Caki2 (cell line): ENCODE measurements around the gene ARF1. TPM values are rescaled to one million over a fixed set of nuclear protein-coding genes. Genes with fewer than 3 reads are reported as not detected.

Experiments
- DNase-seq: peaks from one replicate; pipeline ENCODE4 v3.0.0-alpha.2; 2015; ENCODE audit warnings: low read depth
- in situ Hi-C: cut with HindIII; loops from 2 replicates; pipeline ENCODE4 v1.10.0; 2016; ENCODE audit warnings: low sequenced_read_pairs, low pct_unique_long_range_greater_than_20kb, mixed read lengths
- total RNA-seq: library from RNA; depleted of rRNA; stranded (reverse); fragments of >200 nt; shearing (Covaris generic); gene quantifications from 2 replicates; pipeline ENCODE4 v1.2.3, GENCODE V29; 2014; ENCODE audit warnings: low replicate concordance; rRNA removed

Gene ARF1
- total RNA-seq = 339 and 399 TPM in 2 replicates

DNA sequence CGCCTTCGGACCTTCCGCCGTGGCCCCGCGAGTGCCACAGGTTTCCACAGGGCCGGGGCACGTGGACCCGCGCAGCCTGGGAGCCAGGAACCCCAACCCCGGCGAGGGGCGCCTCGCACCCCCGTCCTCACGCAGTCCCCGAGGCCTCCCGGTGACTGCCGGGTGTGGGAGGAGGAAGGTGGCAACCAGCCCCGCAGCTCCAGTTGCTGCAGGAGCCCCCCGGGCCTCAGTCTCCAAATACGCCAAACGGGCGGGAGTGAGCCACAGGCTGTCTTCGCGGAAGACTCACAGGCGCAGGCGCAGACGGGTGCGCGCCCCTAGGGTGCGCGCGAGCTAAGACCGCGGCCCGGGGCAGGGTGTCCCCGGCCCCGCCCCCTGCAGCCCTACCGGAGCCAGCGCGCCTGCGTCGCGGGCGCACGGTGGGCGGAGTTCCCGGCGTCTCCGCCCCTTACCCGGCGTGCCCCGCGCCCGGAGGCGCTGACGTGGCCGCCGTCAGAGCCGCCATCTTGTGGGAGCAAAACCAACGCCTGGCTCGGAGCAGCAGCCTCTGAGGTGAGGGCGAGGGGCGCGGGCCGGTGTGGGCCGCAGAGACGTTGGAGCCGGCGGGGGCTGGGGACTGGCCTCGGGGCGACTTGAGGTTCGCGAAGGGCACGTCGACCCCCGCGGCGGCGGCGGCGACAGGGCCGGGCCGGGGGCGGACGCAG, at the start of gene ARF1:
Gene ARF1, plus strand, starts transcription at position 495 of the 704 bp plus-strand sequence. CDS start 14,407 bp downstream, outside the sequence.
- peak; percentile 91 for DNase-seq
- in situ Hi-C loops = no loop called here

DNA sequence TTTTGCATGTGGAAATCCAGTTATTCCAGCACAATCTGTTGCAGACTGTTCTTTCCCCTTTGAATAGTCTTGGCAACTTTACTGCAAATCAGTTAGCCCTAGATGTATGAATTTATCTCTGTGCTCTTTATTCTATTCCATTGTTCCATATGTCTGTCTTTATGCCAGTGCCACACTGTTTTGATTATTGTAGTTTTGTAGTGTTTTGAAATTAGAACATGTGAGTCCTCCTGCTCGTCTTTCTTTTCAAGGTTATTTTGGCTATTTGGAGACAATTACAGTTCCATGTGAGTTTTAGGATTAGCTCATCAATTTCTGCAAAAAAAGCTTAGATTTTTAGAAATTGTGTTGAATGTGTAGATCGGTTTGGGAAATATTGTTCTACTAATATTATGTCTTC, 49.1 kb upstream of the ARF1 start:
- DNase-seq = no peak
- in situ Hi-C loops = no loop called here

DNA sequence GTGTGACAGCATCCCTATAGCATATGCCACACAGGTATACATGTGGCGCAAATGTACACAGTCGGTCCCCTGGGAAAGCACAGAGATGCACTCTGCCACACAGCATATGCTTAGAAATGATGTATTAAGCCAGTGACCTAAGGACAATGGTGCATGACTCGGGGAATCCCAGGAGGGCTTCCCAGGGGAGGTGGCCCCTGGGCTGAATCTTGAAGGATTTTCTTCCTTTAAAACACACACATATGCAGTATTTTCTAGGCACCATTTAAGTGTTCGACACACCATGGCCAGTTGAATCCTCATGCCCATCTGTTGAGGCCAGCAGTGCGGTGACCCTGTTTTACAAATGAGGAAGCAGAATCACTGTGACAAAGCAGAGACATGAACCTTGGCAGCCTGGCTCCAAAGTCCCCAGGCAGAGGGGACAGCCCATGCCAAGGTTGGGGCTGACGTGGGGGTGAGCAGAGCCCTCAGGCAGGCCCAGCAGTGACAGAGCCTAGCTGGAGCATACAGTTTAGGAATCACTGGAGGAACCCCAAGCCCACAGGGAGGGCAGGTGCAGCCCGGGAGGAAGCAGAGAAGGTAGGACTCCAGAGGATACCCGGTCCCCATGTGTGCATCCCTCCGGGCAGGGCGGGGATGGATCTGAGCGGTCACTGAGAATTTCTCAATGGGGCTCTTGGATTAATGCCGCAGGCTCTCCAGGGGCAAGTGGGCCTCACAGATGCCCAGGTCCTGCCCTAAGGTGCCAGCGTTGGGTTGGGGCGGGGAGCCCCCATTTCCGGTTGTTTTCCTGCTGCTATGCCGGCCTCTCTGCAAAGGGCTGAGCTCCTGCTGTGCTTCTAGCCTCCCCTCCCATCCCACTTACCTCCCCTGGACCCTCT, 47.3 kb upstream of the ARF1 start:
- in situ Hi-C loops = no loop called here

DNA sequence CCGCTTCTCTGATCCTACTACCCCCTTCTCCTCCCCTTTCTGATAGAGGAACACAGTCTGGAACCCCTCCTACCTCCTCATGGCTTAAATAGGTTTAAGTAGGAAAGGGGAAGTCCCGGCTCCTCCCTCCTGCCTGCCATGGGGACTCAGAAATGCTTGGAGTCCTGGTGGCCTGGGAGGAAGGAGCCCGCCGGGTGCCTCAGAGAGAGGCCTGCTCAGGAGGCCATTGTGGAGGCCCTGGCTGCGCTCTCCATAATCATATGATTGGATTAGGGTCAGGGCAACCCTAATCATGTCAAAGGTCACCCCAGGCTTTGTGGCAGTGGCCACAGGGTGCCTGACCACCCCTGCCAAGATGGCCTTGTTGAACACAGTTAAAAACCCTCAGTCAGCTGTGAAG, 46.7 kb upstream of the ARF1 start:
- DNase-seq = no peak
- in situ Hi-C loops = no loop called here

More for the DNA sequence above, 47.3 kb upstream of the ARF1 start:
- no peak for DNase-seq

DNA sequence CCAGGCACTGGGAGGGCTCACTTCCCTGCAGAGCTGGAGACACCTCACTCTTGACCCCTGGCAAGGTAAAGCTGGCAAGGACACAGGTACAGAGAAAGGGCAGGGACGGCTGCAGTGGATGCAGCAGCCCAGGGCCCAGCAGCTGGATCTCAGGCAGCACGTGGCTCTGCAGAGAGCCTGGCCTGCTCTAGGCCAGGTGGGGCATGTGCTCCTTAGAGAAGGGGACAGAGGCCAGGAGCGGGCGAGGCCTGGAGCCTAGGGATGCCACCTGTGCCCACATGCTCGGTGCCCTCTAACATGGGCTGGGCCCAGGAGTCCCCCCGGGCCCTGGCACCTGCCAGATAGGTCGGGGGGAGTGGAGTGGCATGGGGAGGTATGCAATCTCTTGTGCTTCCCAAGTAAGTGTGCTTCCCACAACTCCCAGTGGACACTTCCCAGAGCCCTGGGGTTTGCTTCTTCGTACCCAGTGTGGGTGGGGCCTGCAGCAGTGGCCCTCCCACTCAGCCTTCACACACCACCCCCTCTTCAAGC, 45.7 kb upstream of the ARF1 start:
- in situ Hi-C loops = no loop called here
- DNase-seq = no peak

DNA sequence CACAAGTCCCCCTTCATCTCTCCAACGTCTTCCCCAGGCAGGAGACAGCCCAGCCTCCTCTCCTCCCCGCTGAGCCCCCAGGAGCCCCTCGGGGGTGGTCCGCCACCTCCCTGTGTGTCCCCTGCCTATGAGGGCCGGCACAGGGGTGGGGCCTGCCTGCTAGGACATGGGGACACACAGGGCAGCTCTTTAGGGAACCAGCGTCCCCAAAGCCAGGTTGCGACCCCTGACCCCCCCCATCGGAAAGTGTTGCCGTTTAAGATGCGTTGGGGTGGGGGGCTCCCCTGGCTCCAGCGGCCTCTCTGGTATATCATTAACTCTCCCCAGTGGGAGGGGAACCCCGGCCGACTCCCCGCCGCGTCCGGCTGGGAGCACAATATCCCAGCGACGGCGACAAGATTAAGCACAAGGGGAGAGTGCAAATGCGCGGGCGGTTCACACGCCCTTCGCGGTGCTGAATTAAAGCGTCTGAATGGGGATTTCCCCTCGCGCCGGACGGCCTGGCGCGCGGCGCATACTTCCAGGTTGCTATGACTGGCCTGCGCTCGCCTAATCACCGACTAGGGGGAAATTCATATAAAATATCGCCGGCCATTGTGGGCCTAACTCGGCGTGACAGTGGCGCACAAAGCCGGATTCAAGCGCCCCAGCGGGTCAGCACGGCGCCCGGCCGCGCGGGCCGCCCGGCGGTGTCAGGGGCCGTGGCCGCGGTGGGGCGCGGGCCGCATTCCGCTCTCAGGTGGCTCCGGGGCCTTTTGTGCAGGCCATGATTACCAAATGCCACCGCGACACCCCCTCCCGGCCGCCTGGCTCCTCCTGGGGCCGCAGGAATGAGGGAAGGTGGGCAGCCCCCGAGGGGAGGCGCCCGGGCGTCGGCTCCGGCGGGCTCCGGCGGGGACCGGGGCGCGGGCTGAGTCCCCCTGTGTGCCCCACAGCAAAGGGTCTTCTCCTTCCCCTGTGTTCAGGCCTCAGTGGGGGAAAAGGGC, 44.8 kb upstream of the ARF1 start:
- no peak for DNase-seq
- in situ Hi-C loops = no loop called here

DNA sequence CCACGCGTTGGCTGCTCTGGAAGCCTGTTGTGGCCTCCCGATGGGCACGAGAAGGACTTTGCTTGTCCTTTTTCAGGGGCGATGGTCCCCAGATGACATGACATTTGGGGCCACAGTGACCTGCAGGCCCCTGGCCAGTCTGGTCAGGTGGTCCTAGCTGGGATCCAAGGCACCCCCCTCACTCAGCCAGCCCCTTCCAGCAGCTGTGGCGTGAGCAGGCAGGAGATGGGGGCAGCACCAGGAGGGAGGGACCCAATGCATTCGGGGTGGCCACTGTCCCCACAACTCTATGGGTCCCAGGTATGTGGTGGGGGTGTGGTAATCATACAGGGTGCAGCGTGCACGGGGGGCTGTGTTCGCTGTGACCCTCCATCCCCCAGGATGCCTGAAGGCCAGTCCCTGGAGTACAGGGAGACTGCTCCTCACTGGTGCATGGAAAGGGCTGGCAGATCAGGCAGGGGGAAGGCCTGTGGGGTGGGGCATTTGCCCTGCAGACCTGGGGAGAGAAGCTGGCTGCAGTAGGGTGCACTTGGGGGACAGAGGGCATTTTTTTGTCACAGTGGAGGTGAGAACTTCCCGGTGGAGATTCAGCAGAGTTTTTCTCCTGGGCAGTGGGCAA, 44.0 kb upstream of the ARF1 start:
- no peak for DNase-seq
- in situ Hi-C loops = no loop called here

DNA sequence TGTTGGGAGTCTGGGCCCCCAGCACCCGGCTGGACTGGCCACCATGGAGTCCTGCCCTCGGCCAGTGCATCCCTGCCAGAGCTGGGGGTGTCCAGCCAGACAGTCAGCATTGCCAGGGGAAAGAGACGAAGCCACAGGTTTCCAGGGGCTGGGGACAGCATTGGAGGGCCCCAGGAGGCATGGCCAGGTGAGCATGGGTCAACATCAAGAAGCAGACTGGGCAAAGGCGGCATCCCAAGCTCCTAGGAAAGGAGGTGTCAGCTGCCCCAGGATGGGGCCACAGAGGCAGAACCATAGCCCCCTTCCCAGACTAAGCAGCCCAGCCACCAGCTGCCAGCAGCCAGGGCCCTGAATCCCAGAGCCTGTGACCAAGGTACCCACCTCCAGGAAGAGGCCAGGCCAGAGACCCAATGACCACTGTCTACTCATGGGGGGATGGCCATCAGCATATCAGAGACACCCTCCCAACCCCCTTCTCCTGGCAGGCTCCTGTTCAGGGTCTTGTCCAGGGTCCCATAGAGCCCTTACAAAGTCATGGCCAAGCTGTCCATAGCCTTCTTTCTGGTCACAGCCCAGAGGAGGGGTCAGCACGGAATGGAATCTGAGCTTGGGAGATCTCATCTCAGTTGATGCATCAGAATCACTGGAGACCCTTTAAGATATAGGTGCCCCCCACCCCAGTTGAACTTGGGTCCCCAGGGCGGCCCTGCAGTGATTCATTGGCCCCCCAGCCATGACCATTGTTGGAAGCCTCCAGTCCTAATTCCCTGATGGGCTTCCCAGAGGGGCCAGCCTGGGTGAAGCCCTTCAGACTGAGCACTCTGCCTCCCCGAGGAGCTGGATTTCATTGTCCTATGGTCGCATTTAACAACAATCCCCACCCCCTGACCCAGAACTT, 43.3 kb upstream of the ARF1 start:
- in situ Hi-C loops = no loop called here
- no peak for DNase-seq

DNA sequence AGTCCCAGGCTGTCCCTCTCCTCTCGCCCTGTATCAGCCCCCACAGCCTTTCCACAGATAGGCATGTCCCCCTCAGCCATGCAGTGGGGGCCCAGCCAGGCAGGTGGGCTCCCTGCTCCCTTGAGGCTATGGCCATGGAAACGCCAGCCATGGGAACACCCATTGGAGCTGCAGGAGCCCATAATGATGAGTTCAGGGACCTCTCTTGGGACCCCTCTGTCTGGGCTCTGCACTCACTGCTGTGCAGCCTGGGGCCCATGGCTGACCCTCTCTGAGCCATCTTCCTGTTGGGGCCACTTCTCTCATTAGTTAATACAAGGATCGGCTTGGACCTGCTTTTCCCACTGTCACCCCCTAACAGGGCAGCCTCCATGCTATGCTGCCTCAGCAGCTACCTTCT, 42.5 kb upstream of the ARF1 start:
- in situ Hi-C loops = no loop called here
- DNase-seq = no peak

DNA sequence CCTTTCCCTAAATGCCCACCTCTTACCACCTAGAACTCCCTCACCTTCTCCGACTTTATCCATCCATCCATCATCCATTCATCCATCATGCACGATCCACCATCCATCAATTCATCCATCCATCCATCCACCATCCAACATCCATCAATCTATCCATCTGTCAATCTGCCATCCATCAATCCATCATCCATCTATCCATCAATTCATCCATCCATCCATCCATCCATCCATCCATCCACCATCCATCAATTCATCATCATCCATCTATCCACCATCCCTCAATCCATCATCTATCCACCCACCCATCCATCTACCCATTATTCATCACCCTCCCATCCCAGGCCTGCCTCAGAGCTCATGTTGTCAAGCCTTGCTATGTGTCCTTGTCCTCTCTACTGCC, 41.2 kb upstream of the ARF1 start:
- DNase-seq = no peak
- in situ Hi-C loops = no loop called here

DNA sequence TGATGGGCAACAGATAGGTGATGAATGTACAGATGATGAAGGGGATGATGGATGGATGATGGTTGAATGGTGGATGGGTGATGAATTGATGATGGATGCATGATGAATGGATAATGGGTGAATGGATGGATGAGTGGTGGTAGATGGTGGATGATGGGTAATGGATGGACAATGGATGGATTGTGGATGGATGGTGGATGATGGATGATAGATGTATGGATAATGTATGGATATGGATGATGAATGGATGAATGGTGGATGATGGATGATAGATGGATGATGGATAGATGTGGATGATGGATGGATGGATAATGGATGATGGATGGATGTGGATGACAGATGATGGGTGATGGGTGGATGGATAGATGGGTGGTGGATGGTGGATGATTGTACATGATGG, 40.0 kb upstream of the ARF1 start:
- in situ Hi-C loops = no loop called here
- DNase-seq = no peak

DNA sequence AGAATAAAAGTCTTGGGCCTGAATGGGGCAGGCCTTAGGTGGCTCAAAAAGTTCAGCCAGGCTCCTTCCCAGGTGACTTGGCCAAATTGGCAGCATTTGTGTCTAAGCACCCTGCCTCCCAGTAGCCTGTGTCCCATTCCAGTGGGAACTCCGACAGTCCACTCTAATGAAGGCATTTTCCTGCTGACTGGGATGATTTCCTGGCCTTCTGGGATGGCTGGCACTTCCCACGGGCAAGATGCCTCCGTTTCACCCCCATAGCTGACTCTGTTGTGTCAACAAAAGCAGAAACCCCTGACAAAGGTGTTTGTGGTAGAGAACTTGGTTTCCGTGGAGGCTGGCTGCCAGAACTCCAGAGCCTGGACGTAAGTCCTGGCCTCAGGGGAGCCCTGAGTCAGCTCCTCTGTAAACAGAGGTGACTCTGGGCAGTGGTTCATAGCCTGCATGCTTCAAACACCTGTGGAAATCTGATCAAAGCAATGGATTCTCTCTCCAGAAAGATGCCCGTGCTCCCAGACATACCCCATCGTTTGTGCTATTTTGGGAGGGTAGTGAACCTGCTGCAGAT, 39.1 kb upstream of the ARF1 start:
- in situ Hi-C loops = no loop called here
- DNase-seq = no peak

DNA sequence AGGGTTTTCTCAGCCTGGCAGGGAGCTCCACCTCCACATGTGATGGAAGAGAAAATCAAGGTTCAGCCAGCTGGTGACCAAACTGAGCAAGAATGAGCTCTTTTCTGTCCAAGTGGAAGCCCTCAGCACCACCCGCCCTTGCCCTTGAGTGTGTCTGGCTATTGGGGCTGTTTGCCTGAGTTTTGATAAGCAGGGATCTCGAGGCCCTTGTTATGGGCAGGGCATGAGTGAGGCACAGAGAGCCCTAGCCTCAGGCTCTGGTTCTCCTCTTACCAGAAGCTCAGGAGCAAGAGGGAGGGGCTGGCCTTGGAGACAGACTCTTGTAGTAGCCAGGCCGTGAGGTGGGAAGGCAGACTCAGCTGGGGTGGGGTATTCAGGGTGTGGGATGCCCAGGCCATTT, 37.5 kb upstream of the ARF1 start:
- no peak for DNase-seq
- in situ Hi-C loops = no loop called here

DNA sequence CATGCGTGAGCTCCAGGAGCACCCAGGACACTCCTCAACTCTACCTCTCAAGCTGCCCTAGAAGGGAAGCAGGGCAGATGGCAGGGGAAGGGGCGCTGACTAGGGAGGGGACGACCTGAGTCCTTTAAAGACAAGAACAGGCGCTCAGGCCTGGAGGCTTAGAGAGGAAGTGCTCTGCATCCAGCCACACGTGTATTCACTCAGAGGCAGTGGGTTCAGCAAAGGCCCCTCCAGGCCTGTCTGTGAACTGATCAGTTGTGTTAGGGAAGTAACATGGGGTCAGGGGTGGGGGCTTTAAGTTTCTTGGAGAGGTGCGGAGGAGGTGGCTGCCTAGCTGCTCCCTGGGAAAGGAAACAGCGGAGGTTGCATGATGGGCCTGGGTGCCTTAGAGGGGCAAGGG, 37.1 kb upstream of the ARF1 start:
- DNase-seq = no peak
- in situ Hi-C loops = no loop called here

DNA sequence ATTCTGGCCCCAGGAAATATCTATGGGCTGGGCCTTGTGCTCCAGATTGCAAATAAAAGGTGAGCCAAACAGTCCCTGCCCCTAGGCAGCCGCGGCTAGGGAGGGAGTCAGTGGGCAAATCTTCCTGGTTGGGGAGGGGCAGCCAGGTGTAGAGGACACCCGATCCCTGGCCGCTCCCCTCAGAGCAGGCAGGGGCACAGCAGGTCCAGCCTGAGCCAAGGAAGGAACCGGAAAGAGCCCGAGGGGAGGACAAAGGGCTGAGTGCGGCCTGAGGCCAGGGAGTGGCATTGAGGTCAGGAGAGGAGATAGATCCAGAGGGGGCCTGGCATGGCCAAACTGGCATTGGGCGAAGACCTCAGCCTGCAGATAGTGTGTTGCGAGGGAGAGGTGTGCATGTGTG, 36.6 kb upstream of the ARF1 start:
- no peak for DNase-seq
- in situ Hi-C loops = no loop called here

DNA sequence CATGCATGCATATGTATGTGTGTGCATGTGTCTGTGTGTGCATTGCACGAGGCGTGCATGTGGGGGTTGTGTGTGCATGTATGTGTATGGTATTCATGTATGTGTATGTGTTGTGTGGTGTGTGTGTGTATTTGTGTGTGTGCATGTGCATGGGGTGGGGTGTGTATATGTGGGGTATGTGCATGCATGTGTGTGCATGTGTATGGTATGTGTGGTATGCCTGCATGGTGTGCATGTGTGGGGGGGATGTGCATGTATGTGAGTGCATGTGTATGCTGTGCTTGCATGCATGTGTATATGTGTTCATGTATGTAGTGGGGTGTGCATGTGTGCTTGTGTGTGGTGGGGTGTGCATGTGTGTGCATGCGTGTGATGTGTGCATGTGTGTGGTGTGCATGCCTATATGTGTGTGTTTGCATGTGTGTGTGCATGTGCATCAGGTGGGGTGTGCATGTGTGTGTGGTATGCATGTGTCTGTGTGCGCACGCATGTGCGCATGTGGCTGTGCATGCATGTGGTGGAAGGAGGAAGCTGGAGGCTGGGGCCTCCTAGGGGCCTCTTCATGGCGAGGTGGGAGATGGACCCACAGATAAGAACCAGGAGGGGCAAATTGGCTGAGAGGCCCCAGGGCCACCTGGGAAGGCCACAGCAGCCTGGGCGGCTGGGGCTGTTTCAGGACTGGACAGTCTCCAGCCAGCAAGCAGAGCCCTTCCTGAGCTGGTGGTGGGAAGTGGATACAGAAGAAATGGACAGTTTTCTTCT, 35.9 kb upstream of the ARF1 start:
- in situ Hi-C loops = no loop called here
- no peak for DNase-seq
